Activated CD8-positive, alpha-beta T cell treated with anti-CD3 and anti-CD28 coated beads for 36 hours (primary cell): ENCODE results near the gene CMKLR1. TPM values are rescaled to one million over a fixed set of nuclear protein-coding genes. Genes with fewer than 3 reads are reported as not detected.

ENCODE experiments used
- ATAC-seq: fragments of 200-7000 bp; cut with Tn5 transposase; one replicate; pipeline ENCODE4 v1.10.0; 2021; ENCODE audit warnings: mild to moderate bottlenecking, moderate library complexity
- CTCF ChIA-PET: fragments of 350-600 bp; sonication (Branson Sonifier 250); formaldehyde crosslinking; loops from one replicate; lab custom pipeline; 2021; ENCODE audit warnings: antibody characterized with exemption; lab: Charles Lee
- POLR2A ChIA-PET: fragments of 350-600 bp; sonication (Branson Sonifier 250); formaldehyde crosslinking; loops from one replicate; lab custom pipeline; 2021; ENCODE audit warnings: antibody characterized with exemption; lab: Charles Lee
- DNase-seq: peaks from one replicate; pipeline ENCODE4 v3.0.0-alpha.2; 2020
- H3K27ac Mint-ChIP-seq: one replicate; pipeline ENCODE4 v1.8.0; 2021; ENCODE audit warnings: mild to moderate bottlenecking, mixed read lengths
- H3K27me3 Mint-ChIP-seq: one replicate; pipeline ENCODE4 v1.8.0; 2021; ENCODE audit warnings: mixed read lengths
- H3K36me3 Mint-ChIP-seq: one replicate; pipeline ENCODE4 v1.8.0; 2021; ENCODE audit warnings: low read depth, mixed read lengths
- H3K4me1 Mint-ChIP-seq: one replicate; pipeline ENCODE4 v1.8.0; 2021; ENCODE audit warnings: low read depth, mixed read lengths
- H3K4me3 Mint-ChIP-seq: one replicate; pipeline ENCODE4 v1.8.0; 2021; ENCODE audit warnings: mild to moderate bottlenecking, moderate library complexity, mixed read lengths
- H3K9me3 Mint-ChIP-seq: one replicate; pipeline ENCODE4 v1.8.0; 2021; ENCODE audit warnings: mixed read lengths
- intact Hi-C: fragments of 100-400 bp; cut with micrococcal nuclease; formaldehyde crosslinking; loops from one replicate; pipeline ENCODE4 v1.10.0; 2022
- total RNA-seq, 2 experiments: library from RNA; stranded (reverse); gene quantifications; one replicate each; pipeline ENCODE4 v1.2.3, GENCODE V29; 2021
- TF ChIP-seq, protein P1 (sequence below): fragments of 200-600 bp; IDR thresholded peaks from one replicate; pipeline ENCODE4 v1.8.0; 2022; ENCODE audit warnings: antibody characterized with exemption, mild to moderate bottlenecking

Gene CMKLR1
- total RNA-seq, 2 experiments from 2014 or later: not detected

DNA sequence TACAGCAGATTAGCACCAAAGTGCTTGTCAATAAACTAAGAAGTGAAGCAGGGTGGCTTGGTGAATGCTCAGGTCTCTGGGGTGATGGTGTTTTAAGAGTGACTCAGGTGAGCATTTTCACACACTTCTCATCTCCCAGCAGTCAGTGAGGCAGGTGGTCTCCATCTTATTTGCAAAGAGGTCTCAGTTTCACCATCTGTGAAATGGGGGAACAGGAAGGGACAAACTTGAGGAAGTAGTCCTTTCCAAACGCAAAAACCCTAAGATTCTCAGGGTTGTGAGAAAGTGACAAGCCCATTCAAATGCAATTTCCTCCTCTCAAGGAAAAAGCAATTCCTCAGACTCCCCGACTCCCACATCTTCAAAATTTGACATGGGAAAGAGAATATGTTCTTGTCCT is 54.1 kb downstream of the CMKLR1 start:
- Mint-ChIP-seq H3K27me3 (no peaks in the 10 kb centered on the region), H3K4me3 (no peak overlapping the region), H3K4me1 (peaks cover 11% of the 10 kb centered on the region), H3K9me3 (no peaks in the 10 kb centered on the region), H3K36me3 (no peaks in the 10 kb centered on the region), H3K27ac (no peak overlapping the region)
- TF ChIP-seq, protein P1, sequence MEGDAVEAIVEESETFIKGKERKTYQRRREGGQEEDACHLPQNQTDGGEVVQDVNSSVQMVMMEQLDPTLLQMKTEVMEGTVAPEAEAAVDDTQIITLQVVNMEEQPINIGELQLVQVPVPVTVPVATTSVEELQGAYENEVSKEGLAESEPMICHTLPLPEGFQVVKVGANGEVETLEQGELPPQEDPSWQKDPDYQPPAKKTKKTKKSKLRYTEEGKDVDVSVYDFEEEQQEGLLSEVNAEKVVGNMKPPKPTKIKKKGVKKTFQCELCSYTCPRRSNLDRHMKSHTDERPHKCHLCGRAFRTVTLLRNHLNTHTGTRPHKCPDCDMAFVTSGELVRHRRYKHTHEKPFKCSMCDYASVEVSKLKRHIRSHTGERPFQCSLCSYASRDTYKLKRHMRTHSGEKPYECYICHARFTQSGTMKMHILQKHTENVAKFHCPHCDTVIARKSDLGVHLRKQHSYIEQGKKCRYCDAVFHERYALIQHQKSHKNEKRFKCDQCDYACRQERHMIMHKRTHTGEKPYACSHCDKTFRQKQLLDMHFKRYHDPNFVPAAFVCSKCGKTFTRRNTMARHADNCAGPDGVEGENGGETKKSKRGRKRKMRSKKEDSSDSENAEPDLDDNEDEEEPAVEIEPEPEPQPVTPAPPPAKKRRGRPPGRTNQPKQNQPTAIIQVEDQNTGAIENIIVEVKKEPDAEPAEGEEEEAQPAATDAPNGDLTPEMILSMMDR: no peak
- ATAC-seq (no peak), DNase-seq (no peak)
- POLR2A ChIA-PET: no interaction called here
- CTCF ChIA-PET: no interaction called here
- intact Hi-C loops: no loop called here

DNA sequence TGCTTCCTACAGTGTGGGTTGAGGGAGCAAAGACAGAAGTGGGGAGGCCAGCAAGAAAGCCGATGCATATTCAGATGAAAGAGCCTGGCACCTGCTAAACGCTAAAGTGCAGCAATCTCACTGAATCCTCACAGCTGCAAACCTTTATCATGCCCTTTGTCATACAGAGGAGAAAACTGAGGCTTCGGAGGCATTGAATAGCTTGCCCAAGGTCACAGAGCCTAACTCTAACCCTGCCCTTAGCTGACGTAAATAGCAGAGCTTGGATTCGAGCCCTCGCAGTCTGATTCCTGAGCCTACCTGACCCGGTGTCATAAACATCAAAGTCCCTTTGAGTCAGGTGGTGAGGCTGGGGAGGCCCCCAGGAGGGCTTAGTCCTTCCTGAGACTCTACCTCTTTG is 54.9 kb downstream of the CMKLR1 start:
- H3K27ac Mint-ChIP-seq: no peak overlapping the region
- H3K4me3 Mint-ChIP-seq: no peak overlapping the region
- ATAC-seq (no peak), DNase-seq (no peak)
- peaks cover 11% of the 10 kb centered on the region for H3K4me1 Mint-ChIP-seq
- no peaks in the 10 kb centered on the region for H3K36me3 Mint-ChIP-seq
- H3K27me3 Mint-ChIP-seq: no peaks in the 10 kb centered on the region
- CTCF ChIA-PET: no interaction called here
- intact Hi-C loops: no loop called here
- POLR2A ChIA-PET: no interaction called here
- TF ChIP-seq, protein P1: no peak
- H3K9me3 Mint-ChIP-seq: no peaks in the 10 kb centered on the region

DNA sequence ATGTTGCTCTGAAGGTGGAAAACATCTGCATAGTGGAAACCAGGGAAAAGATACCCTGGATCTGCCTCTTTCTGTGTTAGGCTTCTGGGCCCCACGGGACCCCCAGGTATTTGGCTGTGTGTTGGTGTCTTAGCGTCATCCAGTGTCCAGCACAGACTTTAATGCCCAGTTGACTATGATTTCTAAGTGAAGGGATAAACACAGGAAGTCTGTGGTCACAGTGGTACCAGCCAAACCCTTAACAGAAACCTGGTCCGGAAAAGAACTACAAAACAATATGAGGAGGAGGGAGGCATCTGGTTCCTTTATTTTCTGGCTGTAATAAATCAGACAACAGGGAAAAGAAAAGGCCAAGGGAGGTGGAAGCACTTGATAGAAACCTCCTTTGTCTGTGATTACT is 56.4 kb downstream of the CMKLR1 start:
- TF ChIP-seq, protein P1: no peak
- no peaks in the 10 kb centered on the region for H3K27me3 Mint-ChIP-seq
- ChIA-PET CTCF (no interaction called here), POLR2A (no interaction called here)
- intact Hi-C loops: no loop called here
- H3K9me3 Mint-ChIP-seq: no peaks in the 10 kb centered on the region
- no peaks in the 10 kb centered on the region for H3K36me3 Mint-ChIP-seq
- ATAC-seq (no peak), DNase-seq (no peak)
- peaks cover 11% of the 10 kb centered on the region for H3K4me1 Mint-ChIP-seq
- H3K4me3 Mint-ChIP-seq: no peak overlapping the region
- H3K27ac Mint-ChIP-seq: no peak overlapping the region

DNA sequence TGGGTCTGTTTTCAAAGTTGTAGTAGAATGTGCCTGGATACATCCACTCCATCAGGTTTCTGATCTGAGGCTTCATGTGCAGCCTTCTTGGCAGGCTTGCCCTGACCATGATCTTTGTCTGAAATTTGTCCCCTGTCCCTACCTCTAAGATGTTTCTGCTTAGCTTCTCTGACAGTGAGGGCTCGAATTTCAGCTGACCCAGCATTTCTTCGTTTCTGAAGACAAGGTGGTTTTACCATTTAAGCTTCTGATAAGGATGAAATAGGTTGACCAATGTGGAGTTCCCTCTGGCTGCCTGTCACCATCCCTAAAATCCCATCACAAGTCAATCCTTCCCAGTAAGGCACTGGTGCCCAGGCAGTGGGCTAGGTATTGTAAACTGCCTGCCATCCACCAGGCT is 57.0 kb downstream of the CMKLR1 start:
- DNase-seq: no peak
- ChIA-PET POLR2A (no interaction called here), CTCF (no interaction called here)
- no peak for ATAC-seq
- no peaks in the 10 kb centered on the region for H3K9me3 Mint-ChIP-seq
- H3K27ac Mint-ChIP-seq: no peak overlapping the region
- no peak overlapping the region for H3K4me3 Mint-ChIP-seq
- intact Hi-C loops: no loop called here
- H3K36me3 Mint-ChIP-seq: no peaks in the 10 kb centered on the region
- TF ChIP-seq, protein P1: no peak
- no peaks in the 10 kb centered on the region for H3K27me3 Mint-ChIP-seq
- peaks cover 11% of the 10 kb centered on the region for H3K4me1 Mint-ChIP-seq

DNA sequence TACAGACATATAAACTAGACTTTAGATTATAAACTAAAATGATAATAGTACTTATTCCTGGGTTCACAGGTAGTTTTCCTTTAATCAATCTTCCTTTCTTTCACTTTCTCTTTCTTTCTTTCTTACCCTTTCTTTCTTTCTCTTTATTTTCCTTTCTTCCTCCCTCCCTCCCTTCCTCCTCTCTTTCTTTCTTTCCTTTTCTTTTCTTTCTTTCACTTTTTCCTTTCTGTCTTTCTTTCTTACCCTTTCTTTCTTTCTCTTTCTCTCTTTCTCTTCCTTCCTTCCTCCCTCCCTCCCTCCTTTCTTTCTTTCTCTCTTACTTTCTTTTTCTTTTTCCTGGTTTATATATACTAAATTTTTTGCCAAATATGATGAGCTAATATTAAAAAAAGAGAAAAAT is 61.5 kb downstream of the CMKLR1 start:
- peaks cover 3% of the 10 kb centered on the region for H3K9me3 Mint-ChIP-seq
- CTCF ChIA-PET: no interaction called here

More for the DNA sequence above, 61.5 kb downstream of the CMKLR1 start:
- Mint-ChIP-seq H3K27ac (no peak overlapping the region), H3K4me1 (peaks cover 3% of the 10 kb centered on the region), H3K27me3 (no peaks in the 10 kb centered on the region), H3K36me3 (no peaks in the 10 kb centered on the region), H3K4me3 (no peak overlapping the region)
- POLR2A ChIA-PET: no interaction called here
- ATAC-seq (no peak), DNase-seq (no peak)
- TF ChIP-seq, protein P1: no peak
- intact Hi-C loops: no loop called here
